IMR-90 (cell line): Measurements from ENCODE around the gene SLC26A1. TPM values are rescaled to one million over a fixed set of nuclear protein-coding genes. Genes with fewer than 3 reads are reported as not detected.

ENCODE experiments used
- ATAC-seq: fragments of 200-7000 bp; cut with Tn5 transposase; 2 replicates; pipeline ENCODE4 v1.9.1; 2020; ENCODE audit warnings: low read depth, mild to moderate bottlenecking, moderate library complexity
- BruUV-seq: library from RNA; stranded (reverse); fragments of 400-500 nt; replicated peaks from 2 replicates; lab custom pipeline; 2021; lab: Mats Ljungman, UMichigan
- CTCF ChIA-PET: fragments of 300-600 bp; formaldehyde crosslinking; extraction: SDS; loops from one replicate; lab custom pipeline; 2021; ENCODE audit warnings: antibody characterized with exemption; lab: Yijun Ruan, JAX
- POLR2A ChIA-PET: fragments of 300-600 bp; sonication (Branson Sonifier 250); formaldehyde crosslinking; loops from one replicate; lab custom pipeline; 2022; ENCODE audit warnings: antibody characterized with exemption; ENCODE audit not compliant: unreplicated experiment; lab: Charles Lee
- DNase-seq: peaks from one replicate; pipeline ENCODE4 v3.0.0; 2013
- H2AFZ ChIP-seq: replicated peaks from 2 replicates; pipeline ENCODE3; 2013; ENCODE audit warnings: low read length, mild to moderate bottlenecking; ENCODE audit not compliant: poor library complexity
- H2AK5ac ChIP-seq: 2 replicates; pipeline ENCODE4 v1.6.1; 2013; ENCODE audit warnings: low read depth, low read length, inconsistent platforms
- H2AK9ac ChIP-seq: replicated peaks from 2 replicates; pipeline ENCODE3; 2013; ENCODE audit warnings: mild to moderate bottlenecking, low read depth, low read length, moderate library complexity; ENCODE audit not compliant: poor library complexity
- H2BK120ac ChIP-seq: 2 replicates; pipeline ENCODE4 v1.6.1; 2013; ENCODE audit warnings: low read depth, low read length, inconsistent platforms
- H2BK15ac ChIP-seq: 3 replicates; pipeline ENCODE4 v1.6.1; 2013; ENCODE audit warnings: low read depth, low read length, inconsistent platforms
- H2BK20ac ChIP-seq: 2 replicates; pipeline ENCODE4 v1.6.1; 2013; ENCODE audit warnings: low read depth, mild to moderate bottlenecking, inconsistent platforms, low read length, moderate library complexity
- H2BK5ac ChIP-seq: 2 replicates; pipeline ENCODE4 v1.6.1; 2013; ENCODE audit warnings: mild to moderate bottlenecking, low read depth, low read length, inconsistent platforms; ENCODE audit not compliant: poor library complexity, severe bottlenecking
- H3K14ac ChIP-seq: replicated peaks from 2 replicates; pipeline ENCODE4 v1.6.1; 2013; ENCODE audit warnings: low read depth, low read length, inconsistent platforms
- H3K18ac ChIP-seq: 2 replicates; pipeline ENCODE4 v1.6.1; 2013; ENCODE audit warnings: low read depth, low read length, control low read depth
- H3K23ac ChIP-seq: 2 replicates; pipeline ENCODE4 v1.6.1; 2013; ENCODE audit warnings: low read depth, low read length, inconsistent platforms
- H3K27ac ChIP-seq: 2 replicates; pipeline ENCODE4 v1.5.1; 2013; ENCODE audit warnings: mild to moderate bottlenecking, control low read depth, low read length; ENCODE audit not compliant: insufficient read depth
- H3K27me3 ChIP-seq: 2 replicates; pipeline ENCODE4 v1.6.1; 2013; ENCODE audit warnings: low read length; ENCODE audit not compliant: control insufficient read depth, insufficient read depth
- H3K36me3 ChIP-seq: 2 replicates; pipeline ENCODE4 v1.6.1; 2013; ENCODE audit warnings: low read length, mixed read lengths; ENCODE audit not compliant: control insufficient read depth, insufficient read depth
- H3K4ac ChIP-seq: 2 replicates; pipeline ENCODE4 v1.6.1; 2013; ENCODE audit warnings: low read depth, low read length, inconsistent platforms
- H3K4me1 ChIP-seq: 2 replicates; pipeline ENCODE4 v1.6.1; 2013; ENCODE audit warnings: low read length, mixed read lengths; ENCODE audit not compliant: control insufficient read depth, insufficient read depth
- H3K4me2 ChIP-seq: 2 replicates; pipeline ENCODE4 v1.6.1; 2013; ENCODE audit warnings: low read depth, mild to moderate bottlenecking, control low read depth, low read length, moderate library complexity
- H3K4me3 ChIP-seq: 2 replicates; pipeline ENCODE4 v1.5.1; 2013; ENCODE audit warnings: low read depth, mild to moderate bottlenecking, control low read depth, low read length, moderate library complexity; ENCODE audit not compliant: insufficient read depth
- H3K56ac ChIP-seq: 2 replicates; pipeline ENCODE4 v1.6.1; 2013; ENCODE audit warnings: low read length, inconsistent platforms; ENCODE audit not compliant: insufficient read depth; ENCODE audit errors: extremely low read depth
- H3K79me1 ChIP-seq, 2 experiments: 2 replicates each; pipeline ENCODE4 v1.6.1; 2013; ENCODE audit warnings: low read length in 2 of 2, inconsistent platforms in 1 of 2, low read depth in 1 of 2
- H3K9ac ChIP-seq: 2 replicates; pipeline ENCODE4 v1.6.1; 2013; ENCODE audit warnings: low read depth, low read length, control low read depth
- H3K9me1 ChIP-seq: 2 replicates; pipeline ENCODE4 v1.6.1; 2013; ENCODE audit warnings: low read length, inconsistent platforms; ENCODE audit not compliant: insufficient read depth
- H3K9me3 ChIP-seq: 2 replicates; pipeline ENCODE4 v1.6.1; 2013; ENCODE audit warnings: low read length; ENCODE audit not compliant: control insufficient read depth, insufficient read depth
- H4K20me1 ChIP-seq: 2 replicates; pipeline ENCODE4 v1.6.1; 2013; ENCODE audit warnings: low read length, inconsistent platforms; ENCODE audit not compliant: insufficient read depth
- H4K5ac ChIP-seq: 2 replicates; pipeline ENCODE4 v1.6.1; 2013; ENCODE audit warnings: mild to moderate bottlenecking, low read depth, low read length, control low read depth
- H4K8ac ChIP-seq, 2 experiments: 2 replicates each; pipeline ENCODE4 v1.6.1; 2013; ENCODE audit warnings: low read depth in 2 of 2, low read length in 2 of 2, control low read depth in 1 of 2, inconsistent platforms in 1 of 2
- H4K91ac ChIP-seq: 2 replicates; pipeline ENCODE4 v1.6.1; 2013; ENCODE audit warnings: low read depth, low read length, inconsistent platforms; ENCODE audit not compliant: insufficient read depth
- BHLHE40 ChIP-seq: fragments of 150-350 bp; IDR thresholded peaks from 2 replicates; pipeline ENCODE4 v1.6.1; 2016; ENCODE audit warnings: mild to moderate bottlenecking, low read depth, low read length
- CEBPB ChIP-seq: IDR thresholded peaks from 2 replicates; pipeline ENCODE4 v1.6.1; 2012; ENCODE audit warnings: low read depth, low read length, improper control_type of control experiment
- CHD1 ChIP-seq: IDR thresholded peaks from 2 replicates; pipeline ENCODE4 v1.6.1; 2012; ENCODE audit warnings: low read depth, low read length, improper control_type of control experiment
- CTCF ChIP-seq: conservative IDR thresholded peaks from 2 replicates; pipeline ENCODE4 v1.5.1; 2012; ENCODE audit warnings: mild to moderate bottlenecking, low read depth, low read length, improper control_type of control experiment
- ELK1 ChIP-seq: fragments of 150-350 bp; IDR thresholded peaks from 2 replicates; pipeline ENCODE4 v1.6.1; 2016; ENCODE audit warnings: low read depth, mild to moderate bottlenecking, low read length, moderate library complexity, borderline replicate concordance
- FOS ChIP-seq: fragments of 150-350 bp; IDR thresholded peaks from 2 replicates; pipeline ENCODE4 v1.6.1; 2016; ENCODE audit warnings: low read depth, low read length
- MAFK ChIP-seq: IDR thresholded peaks from 2 replicates; pipeline ENCODE4 v1.6.1; 2012; ENCODE audit warnings: low read depth, low read length, improper control_type of control experiment
- MAZ ChIP-seq: IDR thresholded peaks from 2 replicates; pipeline ENCODE4 v1.6.1; 2012; ENCODE audit warnings: low read depth, mild to moderate bottlenecking, low read length, improper control_type of control experiment, moderate library complexity, borderline replicate concordance
- MXI1 ChIP-seq: IDR thresholded peaks from 2 replicates; pipeline ENCODE4 v1.6.1; 2012; ENCODE audit warnings: low read depth, mild to moderate bottlenecking, low read length, moderate library complexity, borderline replicate concordance
- NFE2L2 ChIP-seq: fragments of 150-350 bp; IDR thresholded peaks from 2 replicates; pipeline ENCODE4 v1.6.1; 2016; ENCODE audit warnings: low read depth, mild to moderate bottlenecking, low read length
- POLR2A ChIP-seq: IDR thresholded peaks from 2 replicates; pipeline ENCODE4 v1.6.1; 2012; ENCODE audit warnings: mild to moderate bottlenecking, low read depth, low read length
- RAD21 ChIP-seq: IDR thresholded peaks from 2 replicates; pipeline ENCODE4 v1.6.1; 2012; ENCODE audit warnings: low read length, improper control_type of control experiment
- RCOR1 ChIP-seq: IDR thresholded peaks from 2 replicates; pipeline ENCODE4 v1.6.1; 2012; ENCODE audit warnings: mild to moderate bottlenecking, low read length, improper control_type of control experiment; ENCODE audit not compliant: insufficient replicate concordance
- RFX5 ChIP-seq: IDR thresholded peaks from 2 replicates; pipeline ENCODE4 v1.8.0; 2012; ENCODE audit warnings: low read depth, mild to moderate bottlenecking, low read length, moderate library complexity
- SMC3 ChIP-seq: fragments of 150-350 bp; IDR thresholded peaks from 2 replicates; pipeline ENCODE4 v1.6.1; 2016; ENCODE audit warnings: low read depth, mild to moderate bottlenecking, antibody characterized with exemption, low read length, moderate library complexity
- WGBS, 2 experiments: methylation state at CpG; one replicate each; pipeline versions ENCODE4 v1.1.5 to v1.1.7; 2013; ENCODE audit warnings: missing lambda C conversion rate in 2 of 2; ENCODE audit not compliant: insufficient read length in 1 of 2; ENCODE audit errors: extremely low coverage in 2 of 2; 5-methylcytosine and 5-hydroxymethylcytosine counted together
- dilution Hi-C: fragments of 300-500 bp; cut with HindIII; formaldehyde crosslinking; loops from one replicate; pipeline ENCODE4 v1.14.3; 2018; ENCODE audit warnings: low sequenced_read_pairs; ENCODE audit not compliant: unreplicated experiment
- in situ Hi-C: fragments of 300-500 bp; cut with MboI; formaldehyde crosslinking; loops from 3 replicates; pipeline ENCODE4 v1.14.3; 2019; ENCODE audit warnings: low sequenced_read_pairs, inconsistent platforms, mixed read lengths
- intact Hi-C: fragments of 100-400 bp; cut with micrococcal nuclease; formaldehyde crosslinking; loops from 2 replicates; pipeline ENCODE4 v1.10.0; 2022
- polyA plus RNA-seq, 3 experiments: library from polyadenylated mRNA; depleted of rRNA; stranded (reverse); fragments of >200 nt; gene quantifications; 2 replicates each; pipeline ENCODE4 v1.2.3, GENCODE V29; 2012; ENCODE audit warnings: low replicate concordance in 1 of 3
- total RNA-seq: library from RNA; depleted of rRNA; stranded (reverse); fragments of >200 nt; gene quantifications from 2 replicates; pipeline ENCODE4 v1.2.3, GENCODE V29; 2012

Gene SLC26A1
- total and polyA plus RNA-seq, 2 of the 4 experiments (the other 2 are of a cell fraction): 0.09 TPM; not detected in 1

- Histone ChIP-seq H3K27me3 (no peaks in the 10 kb centered on the region), H2BK20ac (no peak overlapping the region), H2BK5ac (no peak overlapping the region), H4K20me1 (peaks cover 17% of the 10 kb centered on the region), H3K79me1 (0 out of 4 replicates have a peak, but pooled peaks cover 0 to 8% of the 10 kb centered on the region in 2 experiments), H3K56ac (no peak overlapping the region), H2BK120ac (no peak overlapping the region), H3K36me3 (no peaks in the 10 kb centered on the region), H3K14ac (no peak overlapping the region), H3K9ac (peak overlapping the region; percentile 3; the same call in 1 of the 2 replicates), H3K27ac (no peak overlapping the region), H3K23ac (no peak overlapping the region), H2AFZ (peak overlapping the region; percentile 77), H3K9me3 (no peaks in the 10 kb centered on the region), H3K4ac (no peak overlapping the region), H3K4me3 (peak overlapping the region; percentile 6; the same call in 1 of the 2 replicates), H4K8ac (peak overlapping the region in 1 of 2 experiments; percentile 47; a peak in 1 of 4 replicates), H4K5ac (no peak overlapping the region), H4K91ac (no peak overlapping the region), H3K4me2 (peak overlapping the region; percentile 63), H3K18ac (no peak overlapping the region), H2AK5ac (peak overlapping the region; percentile 28; the same call in 1 of the 2 replicates), H2AK9ac (peak overlapping the region; percentile 44), H2BK15ac (no peak overlapping the region), H3K9me1 (no peaks in the 10 kb centered on the region), H3K4me1 (peaks cover 6% of the 10 kb centered on the region; the same call in 1 of the 2 replicates)
- dilution Hi-C loops: no loop called here
- POLR2A ChIA-PET: interaction anchor here (0.6 kb wide), 1 partner anchor 69 kb away, joined by 3 read pairs; no protein-coding TSS in a partner anchor
- no TSS peak for BruUV-seq
- ATAC-seq: peak; percentile 70
- in situ Hi-C loops: no loop called here
- CTCF ChIA-PET: no interaction called here
- intact Hi-C loops: no loop called here
- 22% methylated on average over 16 of the region's 28 CpGs; no CpG with 5 or more reads in 1 of the 2 experiments for WGBS, 2 experiments
- no peak for DNase-seq
- TF ChIP-seq ELK1 (no peak), NFE2L2 (no peak), MXI1 (no peak), RCOR1 (no peak), SMC3 (no peak), CTCF (no peak), MAFK (no peak), RFX5 (no peak), RAD21 (no peak), CHD1 (no peak), BHLHE40 (no peak), FOS (no peak), POLR2A (no peak), CEBPB (no peak), MAZ (no peak)
Observed at GRCh38 chr4:945274-946102, 47.7 kb downstream of the SLC26A1 start.
